Stimulated activated CD8-positive, alpha-beta memory T cell treated with anti-CD3 and anti-CD28 coated beads, Interleukin-4, amount 100 ng/mL, for 1 hour (primary cell): Measurements from ENCODE around the gene DACT3.

Experiments
- DNase-seq, 2 donors: peaks; one replicate each; pipeline ENCODE4 v3.0.0-alpha.2; 2020; ENCODE audit warnings: low read depth in 2 of 2, low spot score in 1 of 2

DACT3 gene

DNA sequence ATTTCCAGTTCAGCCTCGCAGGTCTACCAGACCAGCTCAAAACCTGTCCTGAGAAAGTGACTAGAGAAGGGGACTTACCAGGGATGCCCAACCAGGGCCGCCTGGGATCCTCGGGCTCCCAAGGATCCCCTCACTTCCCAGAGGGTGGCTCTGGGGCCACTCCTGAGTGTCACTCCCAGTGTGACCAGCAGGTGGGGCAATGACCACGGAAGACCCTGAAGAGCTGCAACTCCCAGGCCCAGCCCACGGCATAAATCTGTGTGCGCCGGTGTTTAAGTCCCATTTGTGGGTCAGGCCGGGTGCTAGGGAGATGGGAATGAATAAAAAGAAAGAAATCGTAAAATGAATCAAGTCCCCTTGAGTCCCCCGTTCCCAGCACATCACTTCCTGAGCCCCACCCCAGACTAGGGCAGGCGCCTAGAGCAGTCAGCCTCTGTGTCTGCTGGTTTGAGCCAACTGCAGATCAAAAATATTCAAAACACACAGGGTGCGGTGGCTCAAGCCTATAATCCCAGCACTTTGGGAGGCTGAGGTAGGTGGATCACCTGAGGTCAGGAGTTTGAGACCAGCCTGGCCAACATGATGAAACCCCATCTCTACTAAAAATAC is 46.8 kb downstream of the DACT3 start:
- DNase-seq, result peak; percentile 59 to 65

DNA sequence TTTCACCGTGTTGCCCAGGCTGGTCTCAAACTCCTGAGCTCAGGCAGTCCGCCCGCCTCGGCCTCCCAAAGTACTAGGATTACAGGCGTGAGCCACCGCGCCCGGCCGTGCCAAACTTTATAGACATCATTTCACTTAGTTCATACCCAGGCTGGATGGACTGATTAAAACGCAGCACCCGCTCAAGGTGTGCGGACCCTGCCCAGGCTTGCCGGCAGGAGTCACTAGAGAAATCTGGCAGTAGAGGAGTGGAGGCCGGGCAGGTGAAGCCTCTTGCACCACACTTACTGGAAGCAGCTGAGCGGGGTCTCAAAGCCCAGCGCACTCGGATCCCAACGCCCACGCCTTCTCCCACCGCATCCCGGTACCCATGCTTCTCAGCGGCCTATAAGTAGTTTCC is 47.5 kb downstream of the DACT3 start:
- DNase-seq, result no peak

DNA sequence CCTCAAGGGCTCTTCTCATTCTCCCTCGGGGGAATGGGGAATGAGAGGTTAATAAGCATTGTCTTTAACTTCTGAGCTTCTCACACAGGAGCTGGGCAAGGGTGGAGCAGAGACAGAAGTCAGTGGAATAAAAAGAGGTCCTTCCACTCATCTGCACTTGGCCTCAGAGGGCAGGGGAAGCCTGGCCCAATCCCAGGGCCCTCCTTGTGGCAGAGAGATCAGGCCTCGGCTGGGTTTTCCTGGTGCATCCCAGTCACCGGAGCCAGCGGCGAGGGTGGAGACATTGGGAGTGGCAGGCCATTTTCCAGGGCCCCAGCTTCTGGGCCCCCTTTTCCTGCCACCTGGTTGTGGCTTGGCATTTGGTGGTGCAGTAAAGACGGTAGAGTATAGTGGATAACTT is 49.2 kb downstream of the DACT3 start:
- DNase-seq, result no peak

DNA sequence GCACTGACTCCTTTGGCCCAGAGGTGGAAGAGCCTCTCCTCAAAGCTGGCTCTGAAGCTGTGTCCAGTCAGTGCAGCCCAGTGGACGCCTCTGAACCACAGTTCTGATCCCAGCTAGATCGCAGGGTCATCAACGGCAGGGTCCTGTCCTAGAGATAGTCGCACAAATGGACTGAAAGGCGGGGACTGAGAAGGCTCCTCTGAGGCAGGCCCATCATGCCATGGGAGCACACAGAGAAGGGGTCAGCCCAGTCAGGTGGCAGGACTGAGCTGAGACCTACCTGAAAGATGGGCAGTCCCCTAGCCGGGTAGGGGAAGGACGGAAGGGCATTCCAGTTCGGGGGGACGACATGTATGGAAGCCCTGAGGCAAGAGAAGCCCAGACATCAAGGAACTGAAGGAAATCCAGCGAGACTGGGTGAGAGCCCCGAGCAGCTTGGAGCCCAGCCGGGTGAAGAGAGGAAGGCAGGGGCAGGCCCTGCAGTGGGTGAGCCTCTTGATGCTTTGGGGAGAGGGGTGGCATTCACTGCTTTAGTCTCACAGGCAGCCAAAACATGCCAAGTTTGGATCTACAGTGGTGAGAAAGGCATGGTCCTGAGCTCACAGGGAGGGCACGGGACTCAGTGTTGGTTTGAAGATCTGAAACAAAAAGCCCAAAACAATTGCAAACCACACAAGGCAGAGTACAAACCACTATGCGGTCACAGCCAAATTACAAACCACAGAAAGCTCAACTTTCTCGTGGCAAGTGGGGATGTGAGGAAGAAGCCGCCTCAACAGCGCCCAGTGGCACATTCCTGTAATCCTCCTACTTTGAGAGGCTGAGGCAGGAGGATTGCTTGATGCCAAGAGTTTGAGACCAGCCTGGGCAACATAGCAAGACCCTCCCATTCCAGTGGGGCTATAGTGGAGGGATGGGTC is 49.9 kb downstream of the DACT3 start:
- no peak for DNase-seq

DNA sequence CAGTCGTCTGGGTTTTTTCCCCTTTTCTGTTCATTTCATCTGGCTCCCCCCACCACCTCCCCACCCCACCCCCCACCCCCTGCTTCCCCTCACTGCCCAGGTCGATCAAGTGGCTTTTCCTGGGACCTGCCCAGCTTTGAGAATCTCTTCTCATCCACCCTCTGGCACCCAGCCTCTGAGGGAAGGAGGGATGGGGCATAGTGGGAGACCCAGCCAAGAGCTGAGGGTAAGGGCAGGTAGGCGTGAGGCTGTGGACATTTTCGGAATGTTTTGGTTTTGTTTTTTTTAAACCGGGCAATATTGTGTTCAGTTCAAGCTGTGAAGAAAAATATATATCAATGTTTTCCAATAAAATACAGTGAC is 50.6 kb downstream of the DACT3 start:
- no peak for DNase-seq

DNA sequence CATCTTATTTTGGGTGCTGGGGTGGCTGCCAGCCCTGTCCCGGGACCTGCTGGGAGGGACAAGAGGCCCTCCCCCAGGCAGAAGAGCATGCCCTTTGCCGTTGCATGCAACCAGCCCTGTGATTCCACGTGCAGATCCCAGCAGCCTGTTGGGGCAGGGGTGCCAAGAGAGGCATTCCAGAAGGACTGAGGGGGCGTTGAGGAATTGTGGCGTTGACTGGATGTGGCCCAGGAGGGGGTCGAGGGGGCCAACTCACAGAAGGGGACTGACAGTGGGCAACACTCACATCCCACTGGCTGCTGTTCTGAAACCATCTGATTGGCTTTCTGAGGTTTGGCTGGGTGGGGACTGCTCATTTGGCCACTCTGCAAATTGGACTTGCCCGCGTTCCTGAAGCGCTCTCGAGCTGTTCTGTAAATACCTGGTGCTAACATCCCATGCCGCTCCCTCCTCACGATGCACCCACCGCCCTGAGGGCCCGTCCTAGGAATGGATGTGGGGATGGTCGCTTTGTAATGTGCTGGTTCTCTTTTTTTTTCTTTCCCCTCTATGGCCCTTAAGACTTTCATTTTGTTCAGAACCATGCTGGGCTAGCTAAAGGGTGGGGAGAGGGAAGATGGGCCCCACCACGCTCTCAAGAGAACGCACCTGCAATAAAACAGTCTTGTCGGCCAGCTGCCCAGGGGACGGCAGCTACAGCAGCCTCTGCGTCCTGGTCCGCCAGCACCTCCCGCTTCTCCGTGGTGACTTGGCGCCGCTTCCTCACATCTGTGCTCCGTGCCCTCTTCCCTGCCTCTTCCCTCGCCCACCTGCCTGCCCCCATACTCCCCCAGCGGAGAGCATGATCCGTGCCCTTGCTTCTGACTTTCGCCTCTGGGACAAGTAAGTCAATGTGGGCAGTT is 51.2 kb downstream of the DACT3 start:
- no peak for DNase-seq

DNA sequence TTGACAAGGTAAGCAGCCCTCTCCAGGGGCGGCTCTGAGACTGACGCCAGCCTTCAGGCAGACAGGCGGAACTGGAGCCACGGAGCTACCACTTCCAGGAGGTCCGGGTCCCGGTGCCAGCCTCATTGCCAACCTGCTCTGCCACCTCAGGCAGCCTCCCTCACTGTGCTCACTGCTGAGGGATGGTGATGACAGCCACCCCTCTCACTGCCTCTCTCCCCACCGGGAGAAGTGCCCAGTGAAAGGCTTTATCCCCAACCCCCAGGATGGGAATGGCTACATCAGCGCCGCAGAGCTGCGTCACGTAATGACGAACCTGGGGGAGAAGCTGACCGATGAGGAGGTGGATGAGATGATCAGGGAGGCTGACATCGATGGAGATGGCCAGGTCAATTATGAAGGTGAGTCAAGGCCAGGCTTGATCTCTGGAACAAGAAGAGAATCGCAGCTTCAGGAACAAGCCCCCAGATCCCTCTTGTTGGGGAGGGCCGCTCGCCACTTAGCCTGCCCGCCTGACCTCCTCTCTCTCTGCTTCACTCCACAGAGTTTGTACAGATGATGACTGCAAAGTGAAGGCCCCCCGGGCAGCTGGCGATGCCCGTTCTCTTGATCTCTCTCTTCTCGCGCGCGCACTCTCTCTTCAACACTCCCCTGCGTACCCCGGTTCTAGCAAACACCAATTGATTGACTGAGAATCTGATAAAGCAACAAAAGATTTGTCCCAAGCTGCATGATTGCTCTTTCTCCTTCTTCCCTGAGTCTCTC is 52.2 kb downstream of the DACT3 start:
- no peak for DNase-seq

DNA sequence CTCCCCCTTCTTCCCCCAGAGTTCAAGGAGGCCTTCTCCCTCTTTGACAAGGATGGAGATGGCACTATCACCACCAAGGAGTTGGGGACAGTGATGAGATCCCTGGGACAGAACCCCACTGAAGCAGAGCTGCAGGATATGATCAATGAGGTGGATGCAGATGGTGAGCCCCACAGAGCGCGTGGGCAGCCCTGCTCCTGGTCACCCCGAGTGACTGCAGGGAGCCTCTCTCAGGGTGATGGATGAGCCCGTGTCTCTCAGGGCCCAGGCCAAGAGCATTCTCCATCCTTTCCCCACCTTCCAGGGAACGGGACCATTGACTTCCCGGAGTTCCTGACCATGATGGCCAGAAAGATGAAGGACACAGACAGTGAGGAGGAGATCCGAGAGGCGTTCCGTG is 52.8 kb downstream of the DACT3 start:
- DNase-seq, result no peak

DNA sequence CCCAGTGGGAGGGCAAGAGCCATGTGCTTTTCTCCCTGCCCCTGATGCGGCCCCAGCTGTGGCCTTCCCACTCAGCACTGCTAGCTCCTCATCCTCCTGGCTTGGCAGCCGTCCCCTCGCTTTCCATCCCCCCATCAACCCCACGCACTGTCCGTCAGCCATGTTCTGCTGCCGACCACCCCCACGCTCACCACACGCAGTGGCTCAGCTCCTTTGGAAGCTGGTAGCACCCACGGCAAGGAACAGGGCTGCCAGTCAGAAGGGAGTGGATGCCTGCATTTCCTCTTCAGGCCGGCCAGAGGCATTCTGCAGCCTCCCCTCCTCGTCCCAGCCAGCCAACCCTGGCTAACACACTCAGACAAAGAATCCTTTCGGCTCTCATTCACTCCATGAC is 53.5 kb downstream of the DACT3 start:
- DNase-seq, result no peak

DNA sequence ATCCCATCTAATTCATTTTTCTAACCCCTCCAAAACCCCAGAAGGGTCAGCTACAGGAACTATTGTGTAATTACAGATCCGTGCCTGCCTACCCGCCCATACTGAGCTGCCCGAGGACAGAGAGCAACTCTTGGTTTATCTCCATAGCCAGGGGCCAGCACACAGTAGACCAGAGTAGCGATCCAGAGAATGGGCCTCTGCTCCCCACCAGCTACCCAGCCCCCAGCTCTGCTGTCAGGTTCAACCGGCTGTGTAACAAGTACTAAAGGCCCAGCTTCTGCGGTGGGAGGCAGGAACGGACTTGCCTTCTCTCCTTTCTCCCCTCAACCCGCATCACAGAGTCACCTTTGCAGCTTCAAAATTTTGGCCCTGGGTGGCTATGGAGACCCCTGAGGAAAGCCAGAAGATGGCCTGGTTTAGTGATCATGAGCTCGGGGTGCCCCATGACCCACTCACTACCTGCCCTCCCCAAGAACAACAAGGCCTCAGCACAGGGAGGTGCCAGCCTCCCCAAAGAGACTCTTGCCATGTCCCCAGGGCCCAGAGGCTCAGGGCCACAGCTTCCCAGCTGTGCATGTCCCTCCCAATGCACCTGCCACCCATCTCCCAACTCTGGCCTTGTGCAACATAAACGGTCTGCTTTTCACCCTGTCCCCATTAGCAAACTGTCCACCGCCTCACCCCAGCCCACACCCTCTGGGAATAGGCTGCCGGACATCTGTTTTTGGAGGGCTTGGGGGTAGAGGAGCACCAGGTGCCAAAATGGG is 54.1 kb downstream of the DACT3 start:
- DNase-seq, result no peak

DNA sequence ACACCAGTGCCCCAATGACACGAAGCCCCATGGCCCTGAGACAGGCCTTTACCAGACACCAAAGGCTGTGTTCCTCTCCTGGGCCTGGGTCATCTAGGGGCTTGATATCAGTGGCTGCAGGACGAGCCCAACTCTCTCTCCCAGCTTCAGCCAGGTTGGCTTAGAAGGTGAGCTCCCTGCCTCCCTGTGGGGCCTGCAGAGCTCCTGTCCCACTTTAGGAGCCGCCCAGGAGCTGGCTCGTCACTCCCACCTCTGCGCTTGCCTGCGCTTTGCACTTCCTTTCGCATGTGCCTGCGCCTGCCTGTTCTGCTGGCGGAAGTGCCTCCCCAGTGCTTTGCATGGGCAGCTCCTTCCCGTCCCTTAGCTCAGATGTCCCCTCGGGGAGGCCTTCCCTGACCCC is 55.0 kb downstream of the DACT3 start:
- DNase-seq, result no peak

DNA sequence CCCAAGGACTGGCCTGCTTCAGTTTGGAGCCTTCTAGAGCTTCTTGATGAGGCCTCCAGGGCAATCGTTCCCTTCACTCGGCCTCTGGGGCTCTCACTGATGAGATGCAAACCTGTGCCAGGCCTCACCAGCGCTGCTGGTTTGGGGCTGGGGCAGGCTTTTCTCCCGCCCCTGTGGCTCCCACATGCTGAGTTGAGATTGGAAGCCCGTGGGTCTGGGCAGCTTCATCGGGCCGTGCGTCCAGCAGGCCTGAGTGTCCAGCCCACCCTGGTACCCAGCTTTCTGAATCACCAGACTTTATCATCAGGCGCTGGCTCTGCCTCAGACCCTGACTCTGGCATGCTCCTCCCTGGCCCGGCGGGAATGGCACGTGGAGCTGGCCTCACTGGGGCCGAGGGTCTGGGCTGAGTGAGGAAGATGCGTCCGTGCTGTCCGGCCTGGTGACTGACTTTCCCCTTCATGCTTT is 55.6 kb downstream of the DACT3 start:
- DNase-seq, result no peak

DNA sequence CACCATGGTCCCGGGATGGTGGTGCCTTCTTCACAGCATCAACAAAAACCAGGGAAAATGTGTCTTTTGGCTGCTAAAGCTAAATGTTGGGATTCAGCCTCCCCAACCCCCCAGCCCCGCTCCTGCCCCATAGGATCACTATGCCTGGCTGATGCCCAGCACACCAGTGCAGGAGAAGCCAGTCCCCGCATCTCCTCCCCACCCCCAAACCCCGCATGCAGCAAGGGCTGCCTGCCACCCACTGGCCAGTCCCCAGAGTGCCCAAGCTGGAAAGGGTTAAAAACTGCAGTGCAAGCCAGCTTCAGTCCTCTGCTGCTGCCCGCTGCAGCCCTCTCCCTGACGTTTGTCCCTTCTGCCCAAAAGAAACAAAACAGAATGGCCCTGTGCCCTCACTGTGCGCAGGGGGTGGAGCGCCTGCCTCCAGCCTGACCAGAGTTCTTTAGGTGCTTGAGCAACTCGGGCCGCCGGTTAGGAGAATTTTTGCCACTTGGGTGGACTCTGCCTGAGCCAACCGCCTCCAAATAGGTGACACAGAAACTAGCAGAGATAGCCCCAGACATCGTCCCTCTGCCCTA is 56.1 kb downstream of the DACT3 start:
- DNase-seq, result no peak

DNA sequence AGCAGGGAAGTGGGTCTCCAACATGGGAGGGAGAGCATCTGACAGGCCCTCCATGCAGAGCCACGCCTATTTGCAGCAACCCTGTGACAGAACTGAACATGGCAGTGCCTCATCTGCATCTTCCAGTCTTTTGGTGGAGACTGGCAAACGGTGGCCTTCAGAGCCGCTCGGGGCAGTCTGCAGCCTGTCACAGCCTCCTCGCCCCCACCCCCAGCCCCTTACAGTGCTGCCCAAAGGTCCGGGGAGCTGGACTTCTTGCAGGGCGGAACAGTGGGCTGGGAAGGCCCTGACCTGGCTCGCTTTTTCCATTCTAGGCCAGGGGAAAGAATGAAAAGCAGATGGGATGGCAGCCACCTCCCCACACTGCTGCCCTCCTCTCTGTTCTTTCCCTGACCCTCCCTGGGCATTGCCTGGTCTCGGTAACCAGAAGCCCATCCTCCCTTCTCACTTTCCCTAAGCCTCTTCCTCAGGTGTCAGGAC is 57.2 kb downstream of the DACT3 start:
- no peak for DNase-seq

DNA sequence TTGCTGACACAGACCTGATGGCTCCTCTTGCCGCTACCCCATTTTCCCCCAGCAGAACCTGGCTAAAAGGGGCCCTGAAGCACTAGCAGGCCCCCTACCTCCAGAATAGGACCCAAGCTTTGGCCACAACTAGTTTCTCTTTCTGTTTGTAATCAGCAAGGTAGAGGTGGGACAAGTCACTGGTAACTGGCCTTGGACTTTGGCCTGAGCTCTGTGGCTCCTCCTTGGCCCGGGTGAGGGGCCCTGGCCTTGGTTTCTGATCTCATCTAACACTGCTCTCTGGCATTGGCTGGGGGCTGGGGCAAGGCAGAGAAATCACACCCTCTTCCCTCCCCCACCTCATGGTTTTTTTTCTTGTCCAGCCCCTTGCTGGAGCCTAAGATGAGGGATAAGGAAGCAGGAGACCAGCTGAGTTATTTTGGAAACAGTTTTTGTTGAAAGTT is 57.8 kb downstream of the DACT3 start:
- DNase-seq, result no peak

DNA sequence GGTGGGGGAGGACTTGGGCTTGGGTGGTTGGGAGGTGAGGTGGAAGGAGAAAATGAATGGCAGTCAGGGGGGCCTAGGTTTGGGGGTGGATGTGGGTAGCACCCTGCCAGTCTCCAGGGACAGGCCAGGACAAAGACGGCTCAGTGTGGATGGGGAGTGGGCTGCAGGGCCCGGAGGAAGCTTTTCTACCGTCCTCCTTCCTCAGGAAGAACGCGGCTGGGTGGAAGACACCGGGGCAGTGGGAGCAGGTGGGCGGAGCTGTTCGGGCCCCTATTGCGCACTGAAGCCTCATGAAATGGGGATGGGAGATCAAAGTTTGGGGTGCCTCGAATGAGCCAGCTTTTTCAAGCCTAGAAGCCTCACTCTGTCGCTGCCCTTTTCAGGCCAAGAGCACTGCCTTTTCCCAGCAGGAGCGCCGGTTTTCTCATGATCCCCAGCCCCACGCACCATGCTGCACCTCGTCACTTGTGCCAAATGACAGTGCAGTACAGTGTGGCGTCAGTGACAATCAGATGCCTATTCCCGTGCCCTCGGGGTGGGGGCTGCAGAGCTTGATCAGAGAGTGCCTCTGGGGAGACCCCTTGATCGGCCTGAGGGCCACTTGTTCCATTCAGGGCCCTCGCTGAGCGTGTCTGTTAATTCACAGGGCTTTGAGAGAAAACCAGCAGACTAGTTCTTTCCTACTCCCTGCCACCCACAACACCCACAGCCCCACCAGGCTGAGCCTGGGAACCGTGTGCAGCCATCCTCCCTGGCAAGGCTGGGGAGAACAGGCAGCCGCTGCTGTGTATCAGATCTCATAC is 58.4 kb downstream of the DACT3 start:
- DNase-seq, result no peak

DNA sequence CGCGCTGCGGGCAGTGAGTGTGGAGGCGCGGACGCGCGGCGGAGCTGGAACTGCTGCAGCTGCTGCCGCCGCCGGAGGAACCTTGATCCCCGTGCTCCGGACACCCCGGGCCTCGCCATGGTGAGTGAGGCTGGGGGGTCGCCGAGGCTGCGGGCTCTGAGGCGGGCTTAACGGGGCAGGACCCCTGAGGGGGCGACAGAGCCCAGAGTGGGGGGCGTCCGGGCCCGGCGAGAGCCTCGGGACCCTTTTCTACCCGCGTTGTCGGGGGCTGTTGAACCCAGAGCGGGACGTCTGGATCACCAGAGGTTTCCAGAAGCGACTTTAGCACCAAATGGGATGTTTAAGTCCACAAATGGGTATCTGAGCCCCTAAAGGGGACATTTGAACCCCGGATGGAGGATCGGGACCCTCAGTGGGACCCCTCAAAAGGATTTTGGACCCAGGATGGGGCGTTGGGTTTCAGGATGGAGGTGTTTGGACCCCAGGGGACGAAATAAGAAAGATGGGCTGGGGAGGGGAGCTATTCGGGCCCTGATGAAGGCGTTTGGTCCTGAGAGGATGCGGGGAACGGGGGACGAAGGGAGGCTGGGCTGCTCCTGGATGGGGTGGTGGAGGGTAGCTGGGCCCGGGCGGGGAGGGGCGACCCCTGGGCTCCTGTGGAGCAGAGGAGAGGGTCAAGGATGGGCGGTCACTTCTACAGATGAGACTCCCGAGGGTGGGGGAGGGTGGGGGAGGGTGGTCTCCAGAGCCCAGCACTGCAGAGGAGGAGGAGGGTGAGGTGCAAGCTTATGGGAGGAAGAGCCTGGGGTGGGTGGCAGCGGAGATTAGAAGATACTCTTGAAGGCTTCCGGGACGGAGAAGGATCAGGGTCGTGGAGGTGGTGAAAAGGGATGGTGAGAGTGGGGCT is 59.4 kb downstream of the DACT3 start, which contains the start of gene CALM3:
CALM3 (plus strand) TSS at position 13 of the 907 bp plus-strand sequence; CDS start at position 118, 105 bp downstream.
- no peak for DNase-seq
